GM23338 (cell line): Measurements from ENCODE around the gene PTRH1. TPM values are rescaled to one million over a fixed set of nuclear protein-coding genes. Genes with fewer than 3 reads are reported as not detected.

Source experiments
- ATAC-seq: fragments of 200-7000 bp; cut with Tn5 transposase; 3 replicates; pipeline ENCODE4 v1.9.1; 2020
- DNase-seq: peaks from one replicate; pipeline ENCODE4 v3.0.0-alpha.2; 2015; ENCODE audit warnings: low spot score
- H2AFZ ChIP-seq: fragments of 200-600 bp; sonication (generic); 2 replicates; pipeline ENCODE4 v1.8.0; 2016; ENCODE audit warnings: antibody characterized with exemption, mild to moderate bottlenecking, moderate library complexity
- H3F3A ChIP-seq: fragments of 200-600 bp; sonication (generic); replicated peaks from 2 replicates; pipeline ENCODE4 v1.8.0; 2017; ENCODE audit warnings: antibody characterized with exemption, mixed run types, low read depth
- H3K27ac ChIP-seq: fragments of 200-600 bp; sonication (generic); 2 replicates; pipeline ENCODE4 v1.6.1; 2016; ENCODE audit warnings: low read depth
- H3K27me3 ChIP-seq: fragments of 200-600 bp; sonication (generic); 2 replicates; pipeline ENCODE4 v1.8.0; 2016; ENCODE audit warnings: mild to moderate bottlenecking, mixed run types, moderate library complexity; ENCODE audit not compliant: insufficient read depth
- H3K36me3 ChIP-seq: fragments of 200-600 bp; sonication (generic); 2 replicates; pipeline ENCODE4 v1.8.0; 2016; ENCODE audit warnings: mild to moderate bottlenecking; ENCODE audit not compliant: insufficient read depth
- H3K4me1 ChIP-seq: fragments of 200-600 bp; sonication (generic); 2 replicates; pipeline ENCODE4 v1.8.0; 2016; ENCODE audit warnings: mild to moderate bottlenecking, moderate library complexity; ENCODE audit not compliant: insufficient read depth
- H3K4me2 ChIP-seq: fragments of 200-600 bp; sonication (generic); 2 replicates; pipeline ENCODE4 v1.7.1; 2017; ENCODE audit warnings: mixed run types
- H3K4me3 ChIP-seq: fragments of 200-600 bp; sonication (generic); 2 replicates; pipeline ENCODE4 v1.6.1; 2016; ENCODE audit warnings: mixed run types
- H3K79me2 ChIP-seq: fragments of 200-600 bp; sonication (generic); replicated peaks from 2 replicates; pipeline ENCODE4 v1.8.0; 2017; ENCODE audit warnings: mild to moderate bottlenecking; ENCODE audit not compliant: insufficient read depth
- H3K9me2 ChIP-seq: fragments of 200-600 bp; sonication (generic); 2 replicates; pipeline ENCODE4 v1.8.0; 2017; ENCODE audit not compliant: insufficient read depth
- H4K20me1 ChIP-seq: fragments of 200-600 bp; sonication (generic); replicated peaks from 2 replicates; pipeline ENCODE4 v1.8.0; 2017; ENCODE audit warnings: mild to moderate bottlenecking; ENCODE audit not compliant: insufficient read depth
- H3K27ac Mint-ChIP-seq: 2 replicates; pipeline ENCODE4 v1.8.0; 2020; ENCODE audit warnings: inconsistent platforms, mild to moderate bottlenecking, moderate library complexity, mixed read lengths
- H3K27me3 Mint-ChIP-seq: 3 replicates; pipeline ENCODE4 v1.8.0; 2022; ENCODE audit warnings: low read depth, mild to moderate bottlenecking, moderate library complexity, mixed read lengths, inconsistent platforms; ENCODE audit not compliant: insufficient read depth, poor library complexity
- H3K36me3 Mint-ChIP-seq: 3 replicates; pipeline ENCODE4 v1.8.0; 2021; ENCODE audit warnings: low read depth, mild to moderate bottlenecking, inconsistent platforms, moderate library complexity, mixed read lengths
- H3K4me1 Mint-ChIP-seq: 3 replicates; pipeline ENCODE4 v1.8.0; 2020; ENCODE audit warnings: mild to moderate bottlenecking, inconsistent platforms, mixed read lengths
- H3K4me3 Mint-ChIP-seq: 3 replicates; pipeline ENCODE4 v1.8.0; 2021; ENCODE audit warnings: moderate library complexity, mild to moderate bottlenecking, inconsistent platforms, mixed read lengths
- H3K9me3 Mint-ChIP-seq: 3 replicates; pipeline ENCODE4 v1.8.0; 2020; ENCODE audit warnings: moderate library complexity, mild to moderate bottlenecking, inconsistent platforms, mixed read lengths
- ETS1 ChIP-seq: IDR thresholded peaks from 2 replicates; pipeline ENCODE4 v1.6.1; 2016; ENCODE audit warnings: antibody characterized with exemption
- EZH2 ChIP-seq: fragments of 200-600 bp; sonication (generic); IDR thresholded peaks from one replicate; pipeline ENCODE4 v1.8.0; 2017; ENCODE audit warnings: antibody characterized with exemption, mild to moderate bottlenecking, low read depth; ENCODE audit not compliant: unreplicated experiment
- EZH2phosphoT487 ChIP-seq: fragments of 200-600 bp; sonication (generic); IDR thresholded peaks from one replicate; pipeline ENCODE4 v1.8.1; 2018; ENCODE audit warnings: antibody characterized with exemption; ENCODE audit not compliant: unreplicated experiment
- JUNB ChIP-seq: IDR thresholded peaks from one replicate; pipeline ENCODE4 v1.6.1; 2016; ENCODE audit warnings: antibody characterized with exemption; ENCODE audit not compliant: unreplicated experiment
- NANOG ChIP-seq: IDR thresholded peaks from 2 replicates; pipeline ENCODE4 v1.6.1; 2016; ENCODE audit warnings: antibody characterized with exemption, borderline replicate concordance
- POLR2AphosphoS5 ChIP-seq: IDR thresholded peaks from 2 replicates; pipeline ENCODE4 v1.6.1; 2016; ENCODE audit warnings: antibody characterized with exemption, low read depth
- REST ChIP-seq: IDR thresholded peaks from one replicate; pipeline ENCODE4 v1.6.1; 2018; ENCODE audit warnings: antibody characterized with exemption; ENCODE audit not compliant: unreplicated experiment
- STAT1 ChIP-seq: IDR thresholded peaks from one replicate; pipeline ENCODE4 v1.6.1; 2016; ENCODE audit warnings: antibody characterized with exemption; ENCODE audit not compliant: unreplicated experiment
- ZNF114 ChIP-seq: fragments of 250-450 bp; sonication (Bioruptor Pico); IDR thresholded peaks from 2 replicates; pipeline ENCODE4 v1.5.0; 2020; ENCODE audit warnings: mild to moderate bottlenecking, moderate library complexity
- ZNF331 ChIP-seq: fragments of 250-450 bp; sonication (Bioruptor Pico); IDR thresholded peaks from 2 replicates; pipeline ENCODE4 v1.5.0; 2020; ENCODE audit warnings: low read depth, mild to moderate bottlenecking, moderate library complexity
- ZNF462 ChIP-seq: fragments of 250-450 bp; sonication (Bioruptor Pico); IDR thresholded peaks from 2 replicates; pipeline ENCODE4 v1.5.0; 2020; ENCODE audit warnings: mild to moderate bottlenecking, moderate library complexity
- polyA plus RNA-seq: library from polyadenylated mRNA; unstranded; fragments of >200 nt; fragmentation: Nextera tagmentation; extraction: Ambion mirVana; gene quantifications from 2 replicates; pipeline ENCODE4 v1.2.1, GENCODE V29; 2016
- total RNA-seq: library from RNA; depleted of rRNA; stranded (reverse); fragments of >200 nt; shearing (Covaris generic); gene quantifications from 2 replicates; pipeline ENCODE4 v1.2.3, GENCODE V29; 2014

PTRH1 gene
- total and polyA plus RNA-seq, 2 experiments from 2014 or later = 15.1 to 18.6 TPM

- DNase-seq = no peak
- Histone ChIP-seq H3K27me3 (no peaks in the 10 kb centered on the region), H3K4me3 (no peak overlapping the region), H3K36me3 (peaks cover 5% of the 10 kb centered on the region; the same call in 1 of the 2 replicates), H3K9me2 (no peaks in the 10 kb centered on the region), H3F3A (no peaks in the 10 kb centered on the region), H3K79me2 (no peaks in the 10 kb centered on the region), H3K4me1 (no peaks in the 10 kb centered on the region), H4K20me1 (no peaks in the 10 kb centered on the region), H3K4me2 (no peak overlapping the region), H3K27ac (no peak overlapping the region), H2AFZ (no peak overlapping the region)
- Mint-ChIP-seq H3K4me3 (no peak overlapping the region), H3K9me3 (no peaks in the 10 kb centered on the region), H3K27ac (no peak overlapping the region), H3K27me3 (peaks cover 2% of the 10 kb centered on the region), H3K4me1 (no peaks in the 10 kb centered on the region), H3K36me3 (peaks cover 24% of the 10 kb centered on the region)
- TF ChIP-seq POLR2AphosphoS5 (no peak), EZH2 (no peak), ZNF331 (CRISPR knock-in tag) (no peak), STAT1 (no peak), ETS1 (no peak), REST (no peak), JUNB (no peak), NANOG (no peak), EZH2phosphoT487 (no peak), ZNF114 (no peak), ZNF462 (CRISPR knock-in tag) (no peak)
- ATAC-seq = no peak
These were observed 32.9 kb downstream of the PTRH1 start for GRCh38 chr9:127682351-127683136.
